Panc1 (cell line): ENCODE measurements around the gene HOXC6. TPM values are rescaled to one million over a fixed set of nuclear protein-coding genes. Genes with fewer than 3 reads are reported as not detected.

Experiments
- ATAC-seq: fragments of 200-7000 bp; cut with Tn5 transposase; 2 replicates; pipeline ENCODE4 v1.9.1; 2020; ENCODE audit warnings: mild to moderate bottlenecking, moderate library complexity
- BruUV-seq: library from RNA; stranded (reverse); fragments of 400-500 nt; replicated peaks from 2 replicates; lab custom pipeline; 2021; lab: Mats Ljungman, UMichigan
- CTCF ChIA-PET: fragments of 300-600 bp; sonication (Branson Sonifier 250); formaldehyde crosslinking; loops from one replicate; lab custom pipeline; 2022; ENCODE audit warnings: antibody characterized with exemption; lab: Charles Lee
- POLR2A ChIA-PET: fragments of 300-600 bp; sonication (Branson Sonifier 250); formaldehyde crosslinking; loops from one replicate; lab custom pipeline; 2022; ENCODE audit warnings: antibody characterized with exemption; lab: Charles Lee
- DNase-seq: peaks from one replicate; pipeline ENCODE4 v3.0.0-alpha.2; 2010; ENCODE audit warnings: low read depth, low spot score
- H3K27ac ChIP-seq: 2 replicates; pipeline ENCODE4 v1.5.1; 2011; ENCODE audit warnings: mild to moderate bottlenecking, low read length, inconsistent platforms
- H3K27me3 ChIP-seq: fragments of 200-500 bp; sonication (Bioruptor generic); 2 replicates; pipeline ENCODE4 v1.6.0; 2014; ENCODE audit warnings: low read length, inconsistent platforms; ENCODE audit not compliant: control insufficient read depth, insufficient read depth
- H3K36me3 ChIP-seq: fragments of 200-500 bp; sonication (Bioruptor generic); 2 replicates; pipeline ENCODE4 v1.5.1; 2014; ENCODE audit warnings: inconsistent platforms, mild to moderate bottlenecking, low read length, moderate library complexity; ENCODE audit not compliant: control insufficient read depth, insufficient read depth
- H3K4me1 ChIP-seq: 2 replicates; pipeline ENCODE4 v1.5.1; 2011; ENCODE audit warnings: inconsistent platforms, mild to moderate bottlenecking, low read length, moderate library complexity; ENCODE audit not compliant: control insufficient read depth, insufficient read depth
- H3K4me3 ChIP-seq, 2 experiments: 2 replicates each; pipeline ENCODE4 v1.5.1; 2011 to 2012; ENCODE audit warnings: low read depth in 2 of 2, low read length in 2 of 2, mild to moderate bottlenecking in 2 of 2, inconsistent platforms in 1 of 2, moderate library complexity in 1 of 2
- H3K9me3 ChIP-seq: fragments of 200-500 bp; sonication (Bioruptor generic); 2 replicates; pipeline ENCODE4 v1.5.1; 2014; ENCODE audit warnings: low read depth, mild to moderate bottlenecking, inconsistent platforms, low read length, moderate library complexity; ENCODE audit not compliant: control insufficient read depth, insufficient read depth
- CTCF ChIP-seq: fragments of 450-650 bp; IDR thresholded peaks from 2 replicates; pipeline ENCODE4 v1.5.1; 2017; ENCODE audit warnings: mild to moderate bottlenecking
- POLR2AphosphoS5 ChIP-seq: IDR thresholded peaks from 2 replicates; pipeline ENCODE4 v1.6.1; 2012; ENCODE audit warnings: mild to moderate bottlenecking, low read depth, low read length, moderate library complexity
- REST ChIP-seq, 2 experiments: IDR thresholded peaks; 2 replicates each; pipeline ENCODE4 v1.6.1; 2011 to 2012; ENCODE audit warnings: low read depth in 2 of 2, control low read depth in 1 of 2, low read length in 1 of 2, mild to moderate bottlenecking in 1 of 2, moderate library complexity in 1 of 2; ENCODE audit not compliant: insufficient read depth in 1 of 2
- SIN3A ChIP-seq: IDR thresholded peaks from 2 replicates; pipeline ENCODE4 v1.6.1; 2012; ENCODE audit warnings: low read depth, mild to moderate bottlenecking, low read length, moderate library complexity, borderline replicate concordance; ENCODE audit not compliant: insufficient read depth
- TCF7L2 ChIP-seq: IDR thresholded peaks from 2 replicates; pipeline ENCODE4 v1.6.1; 2011; ENCODE audit warnings: mild to moderate bottlenecking, low read depth, low read length, inconsistent platforms
- in situ Hi-C: cut with HindIII; loops from 2 replicates; pipeline ENCODE4 v1.10.0; 2016; ENCODE audit warnings: low sequenced_read_pairs, low pct_unique_long_range_greater_than_20kb
- intact Hi-C: fragments of 100-400 bp; cut with micrococcal nuclease; formaldehyde crosslinking; loops from one replicate; pipeline ENCODE4 v1.10.0; 2022; ENCODE audit not compliant: unreplicated experiment
- total RNA-seq: library from RNA; stranded (reverse); gene quantifications from one replicate; pipeline ENCODE4 v1.2.1, GENCODE V29; 2021; ENCODE audit not compliant: unreplicated experiment

HOXC6 gene
- total RNA-seq, 1 experiment from 2014 or later = 52.2 TPM

DNA sequence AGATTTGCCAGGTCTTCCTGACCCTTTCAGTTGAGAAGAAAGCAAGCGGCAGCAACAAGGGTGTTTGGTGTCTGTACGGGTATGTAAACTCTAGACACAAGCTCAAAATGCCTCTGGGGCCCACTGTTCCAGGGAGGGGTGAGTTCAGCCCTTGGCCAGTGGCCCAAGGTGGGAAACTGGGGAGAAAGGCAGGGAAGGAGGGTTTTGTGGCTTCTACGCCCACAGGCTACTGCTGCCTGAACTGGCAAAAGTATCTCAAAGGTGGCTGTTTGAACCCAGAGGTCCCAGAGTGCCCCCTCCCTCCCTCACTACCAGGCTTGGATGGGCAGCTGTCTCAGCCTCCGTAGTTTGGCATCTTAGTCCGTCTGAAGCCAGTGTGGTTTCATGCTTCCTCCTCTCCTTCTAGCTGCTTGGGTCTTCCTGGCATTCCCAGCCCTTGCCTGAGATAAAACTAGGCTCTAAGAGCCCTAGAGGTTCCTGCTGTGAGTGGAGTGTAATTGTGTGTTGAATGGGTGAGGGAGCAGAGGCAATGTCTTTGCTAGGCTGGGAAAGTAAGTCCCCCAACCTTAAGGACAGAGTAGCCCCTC, 10.1 kb downstream of the HOXC6 start:
- ChIA-PET POLR2A (no interaction called here), CTCF (interaction anchor here (0.6 kb wide), 1 partner anchor 12 kb away, joined by 4 read pairs; no protein-coding TSS in a partner anchor)
- Histone ChIP-seq H3K9me3 (no peaks in the 10 kb centered on the region), H3K27ac (peak overlapping the region; percentile 81), H3K36me3 (no peaks in the 10 kb centered on the region), H3K27me3 (no peaks in the 10 kb centered on the region), H3K4me3 (no peak overlapping the region; a peak in 2 of 4 replicates), H3K4me1 (peaks cover 95% of the 10 kb centered on the region)
- in situ Hi-C loops = no loop called here
- BruUV-seq = no TSS peak
- intact Hi-C loops = no loop called here
- TF ChIP-seq TCF7L2 (no peak), SIN3A (no peak), CTCF (no peak), REST (IDR thresholded peaks at IDR 0.05; ENCODE audit: insufficient read depth in 1 of 2, low read depth in 2 of 2, low read length in 1 of 2) (no peak), POLR2AphosphoS5 (no peak; the same call in 1 of the 2 replicates)
- DNase-seq = no peak
- ATAC-seq = peak; percentile 3

DNA sequence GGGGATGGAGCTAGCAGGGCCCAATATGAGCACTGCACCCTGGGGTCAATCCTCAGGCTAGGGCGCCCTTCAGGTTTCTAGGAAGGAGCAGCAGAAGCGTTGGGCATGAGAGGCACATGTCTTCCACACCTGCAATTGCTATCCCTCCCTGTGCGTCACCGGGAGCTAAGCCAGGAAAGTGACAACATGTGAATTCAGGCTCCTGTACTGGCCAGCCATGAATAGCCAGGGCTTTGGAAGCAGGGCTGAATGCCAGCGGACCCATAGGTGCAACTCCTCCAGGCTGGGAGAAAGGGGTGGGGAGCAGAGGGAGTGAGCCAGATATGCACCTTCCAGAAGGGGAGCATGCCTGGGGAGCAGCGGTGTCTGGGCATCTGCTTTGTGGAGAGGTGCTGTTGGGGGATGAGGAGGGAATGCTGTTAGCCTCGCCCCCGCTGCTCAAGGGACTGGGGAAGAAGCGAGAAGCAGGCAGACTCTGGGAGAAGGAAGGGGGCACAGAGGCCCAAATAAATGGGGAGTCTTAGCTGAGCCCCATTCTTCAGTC, 10.7 kb downstream of the HOXC6 start:
- no peaks in the 10 kb centered on the region for H3K9me3 ChIP-seq
- peak; percentile 27 for ATAC-seq
- TF ChIP-seq TCF7L2 = no peak
- no peak for TF ChIP-seq SIN3A
- no peak; the same call in 1 of the 2 replicates for TF ChIP-seq POLR2AphosphoS5
- TF ChIP-seq CTCF = no peak
- no peak for TF ChIP-seq REST (IDR thresholded peaks at IDR 0.05; ENCODE audit: insufficient read depth in 1 of 2, low read depth in 2 of 2, low read length in 1 of 2)
- no peaks in the 10 kb centered on the region for H3K36me3 ChIP-seq
- in situ Hi-C loops (no loop called here), intact Hi-C loops (no loop called here)
- peak overlapping the region; percentile 81 for H3K27ac ChIP-seq
- DNase-seq = no peak
- no peaks in the 10 kb centered on the region for H3K27me3 ChIP-seq
- POLR2A ChIA-PET = no interaction called here
- BruUV-seq = no TSS peak
- peaks cover 96% of the 10 kb centered on the region for H3K4me1 ChIP-seq
- CTCF ChIA-PET = interaction anchor here (0.6 kb wide), 2 partner anchors 12 to 181 kb away, joined by 4 to 7 read pairs; no protein-coding TSS in a partner anchor
- H3K4me3 ChIP-seq = no peak overlapping the region
